MM.1S (cell line): ENCODE results near the gene SPATA22.

Experiments
- EZH2 ChIP-seq: fragments of 300-600 bp; sonication (generic); optimal IDR thresholded peaks from 2 replicates; pipeline ENCODE3; 2017; ENCODE audit warnings: low read depth, mild to moderate bottlenecking, antibody characterized with exemption, low read length, mixed read lengths
- EZH2phosphoT487 ChIP-seq: fragments of 300-600 bp; sonication (generic); IDR thresholded peaks from 2 replicates; pipeline ENCODE4 v1.6.1; 2018; ENCODE audit warnings: antibody characterized with exemption, low read length
- TF ChIP-seq, protein P1 (sequence below): fragments of 300-600 bp; sonication (generic); IDR thresholded peaks from 2 replicates; pipeline ENCODE4 v1.5.1; 2016; ENCODE audit warnings: antibody characterized with exemption, low read length, mixed read lengths

DNA sequence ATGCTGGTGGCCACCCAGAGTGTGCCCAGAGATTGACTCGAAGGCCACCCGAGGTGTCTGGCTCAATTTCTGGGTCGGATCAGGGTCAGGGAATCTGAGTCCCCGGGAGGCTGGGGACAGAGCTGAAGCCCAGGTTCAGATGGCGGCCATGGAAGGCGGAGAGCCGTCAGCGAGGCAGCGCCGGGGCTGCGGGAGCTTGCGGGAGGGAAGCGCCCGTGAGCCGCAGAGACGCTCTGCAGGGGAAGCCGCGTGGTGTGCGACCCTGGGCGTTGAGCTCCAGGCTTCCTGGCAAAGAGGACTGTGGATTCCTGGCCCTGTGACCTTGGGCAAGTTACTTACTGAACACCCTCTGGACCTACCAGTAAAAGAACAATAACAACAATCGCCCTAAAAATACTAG is 518 bp upstream of the SPATA22 start:
- TF ChIP-seq EZH2 (no peak), EZH2phosphoT487 (no peak)
- TF ChIP-seq, protein P1, sequence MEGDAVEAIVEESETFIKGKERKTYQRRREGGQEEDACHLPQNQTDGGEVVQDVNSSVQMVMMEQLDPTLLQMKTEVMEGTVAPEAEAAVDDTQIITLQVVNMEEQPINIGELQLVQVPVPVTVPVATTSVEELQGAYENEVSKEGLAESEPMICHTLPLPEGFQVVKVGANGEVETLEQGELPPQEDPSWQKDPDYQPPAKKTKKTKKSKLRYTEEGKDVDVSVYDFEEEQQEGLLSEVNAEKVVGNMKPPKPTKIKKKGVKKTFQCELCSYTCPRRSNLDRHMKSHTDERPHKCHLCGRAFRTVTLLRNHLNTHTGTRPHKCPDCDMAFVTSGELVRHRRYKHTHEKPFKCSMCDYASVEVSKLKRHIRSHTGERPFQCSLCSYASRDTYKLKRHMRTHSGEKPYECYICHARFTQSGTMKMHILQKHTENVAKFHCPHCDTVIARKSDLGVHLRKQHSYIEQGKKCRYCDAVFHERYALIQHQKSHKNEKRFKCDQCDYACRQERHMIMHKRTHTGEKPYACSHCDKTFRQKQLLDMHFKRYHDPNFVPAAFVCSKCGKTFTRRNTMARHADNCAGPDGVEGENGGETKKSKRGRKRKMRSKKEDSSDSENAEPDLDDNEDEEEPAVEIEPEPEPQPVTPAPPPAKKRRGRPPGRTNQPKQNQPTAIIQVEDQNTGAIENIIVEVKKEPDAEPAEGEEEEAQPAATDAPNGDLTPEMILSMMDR, result no peak
